ENCODE results near the gene AKAP6. TPM values are rescaled to one million over a fixed set of nuclear protein-coding genes. Genes with fewer than 3 reads are reported as not detected.

Gene AKAP6
- total RNA-seq, 6 experiments from 2014 or later: 1.7 to 9.6 (median 4.3) TPM

DNA sequence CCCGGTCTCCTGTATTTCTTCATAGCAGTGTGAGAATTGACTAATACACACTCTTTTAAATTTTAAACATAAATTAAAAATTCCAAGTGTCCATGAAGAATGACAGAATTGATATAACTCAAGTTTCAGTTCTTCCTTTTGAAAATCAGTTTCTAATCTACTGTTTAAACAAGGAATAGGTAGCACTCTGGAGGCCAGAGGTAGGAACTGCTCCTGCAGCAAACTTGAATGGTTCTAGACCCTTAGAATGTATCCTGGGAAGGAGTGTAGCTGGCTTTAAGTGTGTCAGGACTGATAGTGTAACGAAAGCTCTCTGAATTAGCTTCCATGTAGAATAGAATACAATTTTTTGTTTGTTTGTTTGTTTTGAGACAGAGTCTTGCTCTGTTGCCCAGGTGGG is 76.8 kb downstream of the AKAP6 start:
- Histone ChIP-seq H3K9me3 (no peaks in the 10 kb centered on the region), H3K27me3 (no peaks in the 10 kb centered on the region), H3K36me3 (no peaks in the 10 kb centered on the region), H3K4me1 (no peaks in the 10 kb centered on the region), H3K4me3 (no peak overlapping the region), H3K27ac (no peak overlapping the region)
- TF ChIP-seq, protein P1, sequence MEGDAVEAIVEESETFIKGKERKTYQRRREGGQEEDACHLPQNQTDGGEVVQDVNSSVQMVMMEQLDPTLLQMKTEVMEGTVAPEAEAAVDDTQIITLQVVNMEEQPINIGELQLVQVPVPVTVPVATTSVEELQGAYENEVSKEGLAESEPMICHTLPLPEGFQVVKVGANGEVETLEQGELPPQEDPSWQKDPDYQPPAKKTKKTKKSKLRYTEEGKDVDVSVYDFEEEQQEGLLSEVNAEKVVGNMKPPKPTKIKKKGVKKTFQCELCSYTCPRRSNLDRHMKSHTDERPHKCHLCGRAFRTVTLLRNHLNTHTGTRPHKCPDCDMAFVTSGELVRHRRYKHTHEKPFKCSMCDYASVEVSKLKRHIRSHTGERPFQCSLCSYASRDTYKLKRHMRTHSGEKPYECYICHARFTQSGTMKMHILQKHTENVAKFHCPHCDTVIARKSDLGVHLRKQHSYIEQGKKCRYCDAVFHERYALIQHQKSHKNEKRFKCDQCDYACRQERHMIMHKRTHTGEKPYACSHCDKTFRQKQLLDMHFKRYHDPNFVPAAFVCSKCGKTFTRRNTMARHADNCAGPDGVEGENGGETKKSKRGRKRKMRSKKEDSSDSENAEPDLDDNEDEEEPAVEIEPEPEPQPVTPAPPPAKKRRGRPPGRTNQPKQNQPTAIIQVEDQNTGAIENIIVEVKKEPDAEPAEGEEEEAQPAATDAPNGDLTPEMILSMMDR (IDR thresholded peaks at IDR 0.05): no peak
- TF ChIP-seq POLR2A (IDR thresholded peaks at IDR 0.05): no peak
- DNase-seq (no peak), ATAC-seq (no peak)
- intact Hi-C loops (cut with DNase I): no loop called here
- WGBS (ENCODE audit: insufficient coverage, low coverage, low lambda C conversion rate, missing lambda C conversion rate): 86% methylated on average over 2 of the region's 2 CpGs

DNA sequence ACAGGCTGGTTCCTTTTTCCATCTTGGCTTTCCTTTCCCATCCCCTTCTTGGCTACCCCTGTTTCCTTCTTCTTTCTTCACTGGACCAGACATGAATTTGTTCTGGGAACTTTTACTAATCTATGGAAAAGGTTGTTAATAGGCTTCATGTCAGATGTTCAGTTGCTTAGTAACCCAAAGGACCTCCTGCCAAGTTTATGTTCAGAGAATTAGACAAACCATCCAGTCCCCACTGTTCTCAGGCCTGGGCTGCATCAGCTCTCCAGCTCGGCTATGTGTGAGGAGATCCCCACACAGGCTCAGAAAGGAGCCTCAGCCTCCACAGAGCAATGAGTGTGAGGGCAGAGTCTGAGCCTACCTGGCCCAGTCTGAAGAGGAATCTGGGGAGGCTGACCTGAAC is 78.0 kb downstream of the AKAP6 start:
- no peaks in the 10 kb centered on the region for H3K36me3 ChIP-seq
- H3K4me1 ChIP-seq: no peaks in the 10 kb centered on the region
- ATAC-seq: no peak
- intact Hi-C loops (cut with DNase I): no loop called here
- 50% methylated on average over 1 of the region's 1 CpG for WGBS (ENCODE audit: insufficient coverage, low coverage, low lambda C conversion rate, missing lambda C conversion rate)
- no peak for DNase-seq
- no peak for TF ChIP-seq POLR2A (IDR thresholded peaks at IDR 0.05)
- TF ChIP-seq, protein P1 (IDR thresholded peaks at IDR 0.05): no peak
- no peak overlapping the region for H3K27ac ChIP-seq
- H3K4me3 ChIP-seq: no peak overlapping the region
- H3K27me3 ChIP-seq: no peaks in the 10 kb centered on the region
- no peaks in the 10 kb centered on the region for H3K9me3 ChIP-seq

DNA sequence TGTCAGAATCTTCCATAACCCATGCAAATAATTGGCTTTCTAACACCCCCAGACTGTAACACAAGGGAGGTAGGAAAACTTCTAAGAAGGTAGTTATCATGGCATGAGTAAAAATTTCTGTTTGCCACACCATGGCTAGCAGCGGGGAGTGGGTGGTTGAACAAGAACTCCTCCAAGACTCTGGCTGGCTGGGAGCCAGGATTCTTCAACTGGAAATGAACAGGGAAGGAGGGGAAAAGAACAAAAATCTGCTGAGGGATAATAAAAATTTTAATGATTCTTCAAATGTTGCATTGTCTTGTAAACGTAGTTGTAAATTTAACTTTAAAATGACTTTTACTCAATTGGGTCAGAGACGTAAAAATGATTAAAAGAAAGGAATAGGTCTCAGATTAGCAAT is 78.9 kb downstream of the AKAP6 start:
- TF ChIP-seq POLR2A (IDR thresholded peaks at IDR 0.05): no peak
- TF ChIP-seq, protein P1 (IDR thresholded peaks at IDR 0.05): no peak

DNA sequence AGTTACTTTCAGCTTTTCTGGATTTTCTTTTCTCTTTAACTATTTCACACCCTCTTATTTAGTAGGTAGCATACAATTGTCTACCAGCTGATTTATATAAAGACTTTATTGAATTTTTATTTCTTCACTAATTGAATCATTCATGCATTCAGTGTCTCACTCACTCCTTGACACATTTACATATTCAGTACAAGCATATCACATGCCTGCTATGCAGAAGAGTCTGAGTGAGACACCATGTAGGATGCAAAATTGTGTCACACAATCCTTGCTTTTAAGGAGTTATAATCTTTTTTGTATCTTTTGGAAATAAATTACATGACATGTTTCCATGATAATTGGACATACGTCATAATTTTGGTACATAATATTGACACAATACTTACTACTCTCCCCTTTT is 83.0 kb downstream of the AKAP6 start:
- DNase-seq: no peak
- TF ChIP-seq, protein P1 (IDR thresholded peaks at IDR 0.05): no peak
- TF ChIP-seq POLR2A (IDR thresholded peaks at IDR 0.05): no peak
- Histone ChIP-seq H3K27me3 (no peaks in the 10 kb centered on the region), H3K9me3 (no peaks in the 10 kb centered on the region), H3K4me1 (no peaks in the 10 kb centered on the region), H3K27ac (no peak overlapping the region), H3K4me3 (no peak overlapping the region), H3K36me3 (no peaks in the 10 kb centered on the region)
- 100% methylated on average over 1 of the region's 1 CpG for WGBS (ENCODE audit: insufficient coverage, low coverage, low lambda C conversion rate, missing lambda C conversion rate)
- ATAC-seq: no peak
- intact Hi-C loops (cut with DNase I): no loop called here

More for the DNA sequence above, 78.9 kb downstream of the AKAP6 start:
- H3K4me1 ChIP-seq: no peaks in the 10 kb centered on the region
- no peaks in the 10 kb centered on the region for H3K27me3 ChIP-seq
- no peaks in the 10 kb centered on the region for H3K36me3 ChIP-seq
- DNase-seq (no peak), ATAC-seq (no peak)
- no peaks in the 10 kb centered on the region for H3K9me3 ChIP-seq
- H3K4me3 ChIP-seq: no peak overlapping the region
- no peak overlapping the region for H3K27ac ChIP-seq
- 64% methylated on average over 3 of the region's 3 CpGs for WGBS (ENCODE audit: insufficient coverage, low coverage, low lambda C conversion rate, missing lambda C conversion rate)
- intact Hi-C loops (cut with DNase I): no loop called here

DNA sequence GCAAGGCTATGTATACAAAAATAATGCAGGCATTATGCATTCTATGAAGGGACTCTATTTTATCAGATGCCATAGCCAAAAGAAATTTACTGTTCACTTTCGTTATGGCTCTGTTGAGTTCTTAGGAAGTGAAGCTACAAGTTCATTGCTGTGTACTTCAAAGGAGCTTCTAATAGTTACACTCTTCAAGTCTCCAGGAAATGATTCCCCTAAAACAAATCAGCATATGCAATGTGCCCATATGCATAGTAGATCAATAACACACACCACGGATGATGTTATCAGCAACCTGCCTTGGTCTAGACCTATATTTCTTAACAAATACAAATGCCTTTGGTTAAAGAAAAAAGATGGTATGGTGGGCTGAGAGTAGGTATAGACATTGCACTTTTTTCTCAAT is 83.4 kb downstream of the AKAP6 start:
- H3K36me3 ChIP-seq: no peaks in the 10 kb centered on the region
- H3K9me3 ChIP-seq: no peaks in the 10 kb centered on the region
- no peaks in the 10 kb centered on the region for H3K27me3 ChIP-seq
- TF ChIP-seq, protein P1 (IDR thresholded peaks at IDR 0.05): no peak
- no peak for TF ChIP-seq POLR2A (IDR thresholded peaks at IDR 0.05)
- H3K27ac ChIP-seq: no peak overlapping the region
- ATAC-seq (no peak), DNase-seq (no peak)
- no peaks in the 10 kb centered on the region for H3K4me1 ChIP-seq
- no peak overlapping the region for H3K4me3 ChIP-seq
- intact Hi-C loops (cut with DNase I): no loop called here
- 50% methylated on average over 2 of the region's 2 CpGs for WGBS (ENCODE audit: insufficient coverage, low coverage, low lambda C conversion rate, missing lambda C conversion rate)

Measured in right lobe of liver (tissue), 6 donors.